ENCODE results near the gene FRMD4A.
"Not testable (repeated sequence)": the region's sequence is repeated elsewhere in the genome, so short reads cannot be mapped to it uniquely, and the experiment has no call there.

The FRMD4A gene

GRCh38 chr10:13810568-13810967 lies 520.2 kb downstream of the FRMD4A start:
- no peak for DNase-seq (ENCODE audit: low spot score)

- no peak for DNase-seq (ENCODE audit: low spot score)
Measured at GRCh38 chr10:13809427-13809826, 521.3 kb downstream of the FRMD4A start.

DNA sequence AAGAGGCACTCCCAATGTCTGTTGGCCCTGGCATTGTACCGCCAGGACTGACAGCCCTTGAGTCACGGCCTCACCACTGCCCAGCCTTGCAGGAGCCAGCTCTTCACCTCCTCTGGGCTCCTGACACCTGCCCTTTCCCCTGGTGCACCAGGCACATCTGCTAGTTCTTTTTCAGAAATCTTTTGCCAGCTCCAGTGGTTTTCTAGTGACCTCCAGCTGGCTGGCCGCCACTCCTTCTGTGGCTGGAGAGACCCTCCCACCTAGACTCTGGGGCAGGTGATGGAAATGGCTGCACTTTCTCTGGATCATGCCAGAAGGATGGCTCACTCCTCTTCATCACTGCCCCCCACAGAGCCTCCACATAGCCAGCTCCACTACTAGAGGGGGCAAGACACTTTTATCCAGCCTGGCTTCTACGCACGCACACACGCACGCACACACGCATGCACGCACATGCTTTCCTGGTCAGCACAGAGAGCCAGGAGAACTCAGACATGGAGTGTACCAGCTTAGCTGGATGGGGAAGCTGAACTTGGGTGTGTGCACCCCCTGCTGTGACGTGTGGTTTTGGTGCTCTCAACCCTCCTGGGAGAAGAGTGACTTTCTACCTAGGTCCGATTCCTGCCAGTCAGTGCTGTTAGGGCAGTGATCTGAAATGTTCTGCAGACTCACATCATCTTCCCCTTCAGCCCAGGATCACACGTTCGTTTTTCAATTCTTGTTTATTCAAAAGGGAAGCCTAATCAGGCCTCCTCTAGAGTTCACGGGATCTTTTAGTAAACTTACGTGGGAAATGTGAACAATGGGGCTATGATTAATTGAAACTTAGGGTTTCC lies 522.0 kb downstream of the FRMD4A start:
- no peak for DNase-seq (ENCODE audit: low spot score)

DNA sequence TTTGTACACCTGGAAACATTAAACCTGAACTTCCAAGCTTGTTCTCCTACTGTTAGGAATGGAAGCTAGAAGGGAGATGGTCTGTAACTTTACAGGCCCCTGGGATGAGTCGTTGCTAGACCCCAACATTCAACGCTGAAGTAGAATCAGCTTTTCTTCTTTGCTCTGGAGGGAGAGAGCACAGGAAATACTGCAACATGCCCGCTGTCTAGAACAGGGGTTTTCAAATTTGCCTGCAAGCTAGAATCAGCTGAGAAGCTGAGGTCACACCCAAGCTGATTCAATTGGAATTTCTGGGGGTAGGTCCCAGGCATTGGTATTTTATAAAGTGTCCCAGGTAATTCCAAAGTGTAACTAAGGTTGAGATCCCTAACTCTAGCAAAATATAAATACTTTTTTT lies 524.3 kb downstream of the FRMD4A start:
- DNase-seq (ENCODE audit: low spot score): no peak

GRCh38 chr10:13803566-13804554 lies 526.9 kb downstream of the FRMD4A start:
- DNase-seq (ENCODE audit: low spot score): no peak

DNA sequence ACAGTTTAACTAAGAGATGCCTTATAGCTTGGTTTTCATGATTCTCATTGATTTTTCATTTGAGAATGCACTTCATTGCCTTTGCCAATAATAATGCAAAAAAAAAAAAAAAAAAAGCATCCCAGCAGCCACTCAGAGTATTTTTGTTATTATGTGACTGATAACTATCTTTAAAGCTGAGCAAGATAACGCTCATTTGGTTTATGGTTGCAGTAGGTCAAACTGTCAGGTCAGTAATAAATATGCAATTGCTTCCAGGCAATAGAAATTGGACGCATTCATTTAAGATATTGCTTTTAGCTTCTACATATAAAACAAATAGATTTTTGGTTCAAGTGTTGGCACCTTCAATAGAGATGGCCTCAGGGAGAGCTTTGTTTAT lies 528.8 kb downstream of the FRMD4A start:
- no peak for DNase-seq (ENCODE audit: low spot score)

DNA sequence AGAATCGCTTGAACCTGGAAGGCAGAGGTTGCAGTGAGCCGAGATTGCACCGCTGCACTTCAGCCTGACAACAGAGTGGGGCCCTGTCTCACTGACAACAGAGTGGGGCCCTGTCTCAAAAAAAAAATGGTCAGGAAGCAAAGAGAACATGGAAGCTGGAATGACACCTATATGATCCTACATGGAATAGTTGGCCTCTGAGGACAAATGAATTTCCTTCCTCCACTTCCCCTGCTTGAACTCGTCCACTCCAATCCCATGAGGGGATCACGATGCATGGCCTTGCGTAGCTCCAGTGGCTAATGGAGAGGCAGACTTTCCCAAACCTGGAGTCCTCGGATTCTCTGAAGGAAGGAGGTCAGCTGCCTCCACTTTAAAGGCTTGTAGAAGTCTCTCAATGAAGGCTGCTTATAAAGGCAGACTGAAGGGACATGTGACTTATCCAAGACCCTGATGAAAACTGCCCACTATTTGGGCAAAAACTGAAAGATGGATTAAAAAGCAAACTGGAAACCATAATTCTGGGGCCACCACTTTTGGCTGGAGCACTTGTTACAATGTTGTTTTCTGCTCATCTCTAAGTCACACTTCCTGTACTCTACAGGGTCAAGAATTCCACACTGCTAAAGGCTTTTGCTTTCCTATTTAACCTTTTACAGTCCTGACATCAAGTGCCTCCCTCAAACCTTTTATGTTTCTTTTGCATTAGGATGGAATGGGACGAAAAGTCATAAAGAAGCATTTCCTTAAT lies 529.4 kb downstream of the FRMD4A start:
- DNase-seq (ENCODE audit: low spot score): no peak

DNA sequence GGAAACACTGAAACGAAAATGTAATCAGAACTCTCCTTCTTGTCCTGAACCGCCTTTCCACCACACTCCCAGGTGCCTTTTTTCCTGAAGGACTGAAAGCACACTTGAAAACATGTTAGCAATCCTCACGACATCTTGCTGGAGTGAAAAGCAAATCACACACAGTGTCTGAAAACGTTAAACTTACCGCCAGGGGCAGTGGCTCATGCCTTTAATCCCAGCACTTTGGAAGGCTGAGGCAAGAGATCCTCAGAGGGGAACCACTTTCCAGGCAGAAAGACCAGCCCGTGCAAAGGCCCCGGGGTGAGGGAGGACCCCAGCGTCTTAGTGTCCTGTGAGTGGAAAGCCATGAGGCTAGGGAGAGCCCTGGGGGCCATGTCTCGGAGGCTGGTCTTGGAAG lies 533.6 kb downstream of the FRMD4A start:
- DNase-seq (ENCODE audit: low spot score): no peak

- DNase-seq (ENCODE audit: low spot score): no peak
Measured at GRCh38 chr10:13795653-13796555, 534.8 kb downstream of the FRMD4A start.

DNA sequence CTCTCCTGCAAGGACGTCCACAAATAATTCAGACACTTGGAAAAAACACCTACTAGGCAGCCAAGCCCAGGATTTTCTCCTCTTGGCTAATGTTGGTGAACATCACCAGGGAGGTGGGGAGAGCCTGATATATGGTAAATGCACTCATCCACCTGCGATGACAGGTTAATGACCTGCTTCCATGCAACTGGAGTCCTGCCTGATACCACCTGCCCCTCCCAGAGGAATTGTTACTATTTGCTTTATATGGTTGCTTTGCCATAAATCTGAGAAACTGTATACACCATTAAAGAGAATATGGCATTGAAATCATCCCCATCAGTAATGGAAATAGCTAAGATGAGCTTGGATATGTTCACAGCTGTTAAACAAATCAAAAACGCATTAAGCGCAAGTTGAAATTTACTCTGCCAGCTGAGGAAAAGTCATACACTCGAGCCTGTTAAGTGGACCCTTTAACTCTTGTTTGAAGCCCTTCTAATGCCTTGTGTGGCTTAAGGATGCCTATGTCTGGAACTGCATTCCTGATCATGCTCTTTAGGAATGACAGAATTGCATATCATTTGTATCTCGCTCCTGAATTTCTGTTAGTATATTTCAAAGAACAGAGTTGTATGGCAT lies 535.6 kb downstream of the FRMD4A start:
- no peak for DNase-seq (ENCODE audit: low spot score)

DNA sequence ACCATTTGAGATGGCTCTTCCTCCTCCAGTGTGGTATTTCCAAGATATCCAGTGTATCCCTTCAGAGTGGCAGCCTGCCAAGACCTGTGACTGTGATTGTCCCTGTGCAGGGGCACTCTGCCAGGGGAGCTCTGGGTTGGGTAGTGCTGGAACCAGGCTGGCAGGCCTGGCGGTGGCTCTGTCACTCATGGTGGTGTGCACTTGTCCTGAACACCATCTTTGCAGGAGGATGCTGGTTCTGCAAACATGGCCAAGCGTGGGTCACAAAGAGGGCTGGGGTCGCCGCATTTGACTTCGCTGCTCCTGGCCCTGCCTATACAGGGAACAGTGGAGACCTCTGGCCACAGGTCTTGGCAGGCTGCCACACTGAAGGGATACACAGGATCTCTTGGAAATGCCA lies 538.7 kb downstream of the FRMD4A start:
- DNase-seq (ENCODE audit: low spot score): no peak

GRCh38 chr10:13791483-13791882 lies 539.2 kb downstream of the FRMD4A start:
- no peak for DNase-seq (ENCODE audit: low spot score)

GRCh38 chr10:13790196-13790595 lies 540.5 kb downstream of the FRMD4A start:
- DNase-seq (ENCODE audit: low spot score): no peak

- no peak for DNase-seq (ENCODE audit: low spot score)
Measured at GRCh38 chr10:13789448-13789829, 541.3 kb downstream of the FRMD4A start.

DNA sequence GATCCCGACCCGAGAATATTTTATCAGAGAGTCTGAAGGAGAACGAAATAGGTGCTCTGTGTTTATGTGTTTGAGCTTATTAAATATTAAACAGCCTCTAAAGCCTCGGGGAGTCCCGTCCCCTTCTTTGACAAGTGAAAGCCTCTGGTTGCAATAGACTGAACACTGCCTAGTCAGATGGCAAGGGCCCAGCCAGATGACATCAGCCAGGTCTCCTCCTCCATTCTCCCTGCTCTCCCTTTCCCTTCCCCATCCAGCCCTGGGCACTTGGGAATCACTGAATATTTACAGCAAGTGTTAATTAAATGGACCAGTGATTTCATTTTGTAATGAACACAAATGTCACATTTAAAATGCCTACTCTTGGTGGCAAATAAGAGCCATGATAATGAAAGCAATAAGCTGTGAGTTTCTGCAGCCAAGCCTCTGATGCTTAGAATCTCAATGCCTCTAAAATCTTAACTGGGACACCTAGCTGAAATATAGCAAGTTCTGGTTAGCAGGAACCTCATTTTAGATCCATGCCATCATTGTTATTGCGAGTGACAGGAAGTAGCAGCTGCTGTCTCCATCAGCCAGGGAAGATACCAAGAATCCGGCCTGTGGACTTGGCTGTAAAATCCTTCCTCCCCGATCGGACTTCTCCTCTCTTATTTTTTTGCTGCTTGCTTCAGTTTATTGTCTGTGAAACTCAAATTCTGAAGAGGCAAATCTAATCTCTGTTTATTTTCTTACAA lies 541.8 kb downstream of the FRMD4A start:
- DNase-seq (ENCODE audit: low spot score): no peak

GRCh38 chr10:13788320-13788600 lies 542.5 kb downstream of the FRMD4A start:
- no peak for DNase-seq (ENCODE audit: low spot score)

GRCh38 chr10:13787015-13787421 lies 543.7 kb downstream of the FRMD4A start:
- DNase-seq (ENCODE audit: low spot score): no peak

- DNase-seq (ENCODE audit: low spot score): no peak
Measured at GRCh38 chr10:13784067-13784466, 546.7 kb downstream of the FRMD4A start.

DNA sequence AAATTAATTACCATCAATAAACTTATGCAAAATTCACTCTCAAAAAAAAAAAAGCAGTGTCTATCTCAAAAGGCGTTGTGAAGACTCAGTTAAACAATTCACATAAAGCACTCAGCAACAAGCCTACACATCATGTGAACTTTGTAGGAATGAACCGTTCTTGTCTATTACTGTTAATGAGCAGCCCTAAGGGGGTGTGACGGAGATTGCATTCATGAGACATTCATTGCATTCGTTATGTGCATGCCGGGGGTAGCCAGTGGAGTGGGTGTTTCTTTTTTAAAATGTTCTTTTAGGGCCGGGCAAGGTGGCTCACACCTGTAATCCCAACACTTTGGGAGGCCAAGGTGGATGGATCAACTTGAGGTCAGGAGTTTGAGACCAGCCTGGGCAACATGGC lies 551.0 kb downstream of the FRMD4A start:
- no peak for DNase-seq (ENCODE audit: low spot score)

DNA sequence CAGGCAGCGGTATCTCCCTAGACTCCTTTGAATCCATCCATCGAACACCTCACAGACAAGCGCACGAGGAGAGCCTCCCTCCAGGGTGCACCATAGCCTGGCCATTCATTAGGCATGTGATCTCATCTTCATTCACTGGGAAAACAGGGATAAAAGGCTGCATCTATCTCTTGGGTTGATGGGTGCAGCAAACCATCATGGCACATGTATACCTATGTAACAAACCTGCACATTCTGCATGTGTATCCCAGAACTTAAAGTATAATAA lies 552.1 kb downstream of the FRMD4A start:
- not testable (repeated sequence) for DNase-seq (ENCODE audit: low spot score)

- no peak for DNase-seq (ENCODE audit: low spot score)
Measured at GRCh38 chr10:13776861-13777311, 553.8 kb downstream of the FRMD4A start.

Data from HuH-7 (cell line).